Lower leg skin (tissue), 3 donors: ENCODE results near the gene SPDYE18.
"Not testable (repeated sequence)": the region's sequence is repeated elsewhere in the genome, so short reads cannot be mapped to it uniquely, and the experiment has no call there.

ENCODE experiments used
- CTCF ChIP-seq, 3 donors: fragments of 450-650 bp; IDR thresholded peaks; one replicate each; pipeline ENCODE4 v1.5.1; 2016; ENCODE audit warnings: antibody characterized with exemption in 3 of 3, mild to moderate bottlenecking in 3 of 3, moderate library complexity in 2 of 3
- POLR2A ChIP-seq, 2 donors: fragments of 450-650 bp; IDR thresholded peaks; one replicate each; pipeline ENCODE4 v1.6.1; 2016 to 2017; ENCODE audit warnings: antibody characterized with exemption in 2 of 2, mild to moderate bottlenecking in 1 of 2, moderate library complexity in 1 of 2

- TF ChIP-seq CTCF, POLR2A (IDR thresholded peaks at IDR 0.05): not testable (repeated sequence)
Observed at GRCh38 chr7:77108362-77108761, 46.0 kb upstream of the SPDYE18 start.
